ENCODE results near the gene ETDC.
"Not testable (repeated sequence)": the region's sequence is repeated elsewhere in the genome, so short reads cannot be mapped to it uniquely, and the experiment has no call there.

The ETDC gene

DNA sequence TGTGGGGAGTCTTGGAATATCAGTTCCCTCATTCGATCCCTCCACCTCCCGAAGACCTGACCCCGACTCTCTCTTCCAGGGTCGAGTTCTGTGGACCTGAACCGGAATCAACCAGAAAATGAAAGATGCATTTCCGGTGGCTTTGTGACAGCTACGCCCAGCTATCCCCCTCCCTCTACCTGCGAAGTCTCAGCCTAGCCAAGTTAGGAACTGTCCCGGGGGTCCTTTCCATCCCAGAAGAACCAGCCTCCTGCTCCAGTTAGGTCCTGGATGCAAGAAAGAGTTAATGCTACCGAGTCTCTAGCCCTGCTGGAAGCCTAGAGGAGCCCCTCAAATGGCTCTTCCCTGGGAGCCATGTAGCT lies 13.4 kb upstream of the ETDC start:
- peak overlapping the region; percentile 58 for H3K4me3 ChIP-seq (ENCODE audit: low read depth, low read length)
- TF ChIP-seq, protein P1, sequence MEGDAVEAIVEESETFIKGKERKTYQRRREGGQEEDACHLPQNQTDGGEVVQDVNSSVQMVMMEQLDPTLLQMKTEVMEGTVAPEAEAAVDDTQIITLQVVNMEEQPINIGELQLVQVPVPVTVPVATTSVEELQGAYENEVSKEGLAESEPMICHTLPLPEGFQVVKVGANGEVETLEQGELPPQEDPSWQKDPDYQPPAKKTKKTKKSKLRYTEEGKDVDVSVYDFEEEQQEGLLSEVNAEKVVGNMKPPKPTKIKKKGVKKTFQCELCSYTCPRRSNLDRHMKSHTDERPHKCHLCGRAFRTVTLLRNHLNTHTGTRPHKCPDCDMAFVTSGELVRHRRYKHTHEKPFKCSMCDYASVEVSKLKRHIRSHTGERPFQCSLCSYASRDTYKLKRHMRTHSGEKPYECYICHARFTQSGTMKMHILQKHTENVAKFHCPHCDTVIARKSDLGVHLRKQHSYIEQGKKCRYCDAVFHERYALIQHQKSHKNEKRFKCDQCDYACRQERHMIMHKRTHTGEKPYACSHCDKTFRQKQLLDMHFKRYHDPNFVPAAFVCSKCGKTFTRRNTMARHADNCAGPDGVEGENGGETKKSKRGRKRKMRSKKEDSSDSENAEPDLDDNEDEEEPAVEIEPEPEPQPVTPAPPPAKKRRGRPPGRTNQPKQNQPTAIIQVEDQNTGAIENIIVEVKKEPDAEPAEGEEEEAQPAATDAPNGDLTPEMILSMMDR (IDR thresholded peaks at IDR 0.05; ENCODE audit: insufficient read depth, low read depth, low read length, missing control alignments), result no peak

DNA sequence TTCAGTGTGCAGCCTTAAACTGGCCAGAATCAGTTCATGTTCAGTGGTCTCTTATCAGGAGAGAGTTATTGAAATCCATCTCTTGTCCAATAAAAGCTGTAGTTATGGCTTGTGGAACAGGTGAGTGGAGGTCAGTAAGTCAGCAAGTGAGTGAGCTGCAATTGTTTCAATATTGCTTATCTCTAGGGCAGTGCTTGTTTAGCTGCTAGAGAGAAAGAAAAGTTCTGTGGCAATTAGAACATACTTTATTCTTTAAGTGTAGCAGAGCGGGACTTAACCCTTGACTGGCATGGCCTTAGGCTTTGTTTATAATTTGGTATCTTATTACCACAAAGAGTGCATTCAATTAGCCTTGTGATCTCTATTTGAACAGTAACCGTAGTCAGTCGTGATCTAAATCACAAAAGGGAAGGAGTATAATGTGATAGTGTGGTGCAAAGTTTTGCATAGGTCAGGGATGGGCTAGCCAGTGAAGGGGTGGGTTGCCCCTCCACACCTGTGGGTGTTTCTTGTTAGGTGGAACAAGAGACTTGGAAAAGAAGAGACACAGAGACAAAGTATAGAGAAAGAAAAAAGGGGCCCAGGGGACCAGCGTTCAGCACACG lies 6.9 kb upstream of the ETDC start:
- DNase-seq (ENCODE audit: low read depth), result no peak
- H3K4me3 ChIP-seq (ENCODE audit: low read depth, low read length), result no peak overlapping the region
- TF ChIP-seq, protein P1 (IDR thresholded peaks at IDR 0.05; ENCODE audit: insufficient read depth, low read depth, low read length, missing control alignments), result no peak

More for the DNA sequence above, 13.4 kb upstream of the ETDC start:
- no peak for DNase-seq (ENCODE audit: low read depth)

DNA sequence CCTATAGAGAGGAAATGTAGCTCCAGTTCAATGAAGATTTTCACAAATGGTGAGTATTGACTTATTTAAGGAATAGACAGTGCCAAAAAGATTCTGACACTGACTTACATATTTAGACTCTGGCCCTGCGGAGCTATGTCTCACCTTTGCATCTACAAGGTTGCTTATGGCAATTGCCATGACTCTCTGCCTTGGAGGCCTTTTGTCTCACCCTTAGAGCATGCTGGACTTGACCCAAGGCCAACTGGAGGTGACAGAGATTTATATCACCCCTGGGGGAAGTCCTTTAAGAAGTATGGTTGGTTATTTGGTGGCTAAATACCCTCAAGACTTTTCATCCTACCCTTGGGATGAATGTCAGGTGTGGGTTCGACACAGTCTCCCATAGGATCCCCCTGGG lies 4.5 kb upstream of the ETDC start:
- H3K4me3 ChIP-seq (ENCODE audit: low read depth, low read length), result no peak overlapping the region
- no peak for DNase-seq (ENCODE audit: low read depth)
- TF ChIP-seq, protein P1 (IDR thresholded peaks at IDR 0.05; ENCODE audit: insufficient read depth, low read depth, low read length, missing control alignments), result no peak

DNA sequence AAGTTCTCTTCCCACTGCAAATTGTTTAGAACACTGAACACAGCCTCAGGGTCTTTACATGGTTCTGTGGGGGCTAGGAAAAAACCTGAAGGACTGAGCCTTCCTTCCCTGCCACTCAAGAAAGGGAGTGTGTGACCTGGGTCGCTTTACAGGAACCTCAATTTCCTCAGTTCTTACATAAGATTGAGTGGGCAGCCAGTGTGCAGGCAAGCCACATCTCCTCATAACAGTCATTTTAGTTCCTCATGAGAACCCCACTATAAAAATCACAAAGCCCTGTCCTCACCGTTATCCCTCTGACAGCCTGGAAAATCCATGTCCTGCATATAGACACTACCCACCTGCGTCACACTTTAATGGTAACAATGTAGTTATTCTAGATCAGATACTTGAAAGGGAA lies 2.1 kb upstream of the ETDC start:
- no peak for DNase-seq (ENCODE audit: low read depth)
- TF ChIP-seq, protein P1 (IDR thresholded peaks at IDR 0.05; ENCODE audit: insufficient read depth, low read depth, low read length, missing control alignments), result no peak
- H3K4me3 ChIP-seq (ENCODE audit: low read depth, low read length), result no peak overlapping the region

DNA sequence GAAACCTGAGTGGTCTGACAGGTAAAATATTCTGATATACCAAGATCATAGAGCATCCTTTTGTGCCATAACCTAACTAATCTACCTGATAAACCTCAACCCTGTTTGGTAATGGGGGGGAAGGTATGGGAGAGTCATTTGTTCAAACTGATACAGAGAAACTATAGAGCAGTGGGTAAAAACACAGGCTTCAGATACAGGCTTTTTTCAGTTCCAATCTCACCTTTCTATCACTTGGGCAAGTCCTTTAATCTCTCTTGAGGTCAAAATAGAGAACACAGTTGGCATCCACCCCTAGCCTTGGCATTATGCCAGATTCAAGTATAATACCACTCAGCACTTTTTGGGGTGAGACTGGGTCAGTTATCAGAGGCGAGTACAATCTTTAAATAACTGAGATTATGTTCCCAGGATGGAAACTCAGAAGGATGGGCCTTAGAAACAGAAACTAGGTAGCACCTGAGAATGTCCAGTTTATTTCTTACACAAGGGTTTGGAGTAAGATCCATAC lies 880 bp upstream of the ETDC start:
- DNase-seq (ENCODE audit: low read depth), result no peak
- TF ChIP-seq, protein P1 (IDR thresholded peaks at IDR 0.05; ENCODE audit: insufficient read depth, low read depth, low read length, missing control alignments), result no peak
- H3K4me3 ChIP-seq (ENCODE audit: low read depth, low read length), result no peak overlapping the region

DNA sequence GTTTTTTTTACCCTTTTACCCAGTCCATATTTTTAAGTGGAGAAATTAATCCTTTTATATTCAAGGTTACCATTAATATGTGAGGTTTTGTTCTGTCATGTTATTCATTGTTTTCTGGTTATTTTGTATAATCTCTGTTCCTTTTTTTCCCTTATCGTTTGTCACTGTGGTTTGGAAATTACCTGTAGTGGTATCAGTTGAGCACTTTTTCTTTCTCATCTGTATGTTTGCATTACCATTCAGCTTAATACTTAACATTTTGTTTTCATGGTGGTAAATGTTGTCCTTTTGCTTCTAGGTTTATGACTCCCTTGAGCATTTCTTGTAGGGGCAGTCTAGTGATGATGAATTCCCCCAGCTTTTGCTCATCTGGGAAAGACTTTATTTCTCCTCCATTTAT lies 6.6 kb downstream of the ETDC start:
- TF ChIP-seq, protein P1 (IDR thresholded peaks at IDR 0.05; ENCODE audit: insufficient read depth, low read depth, low read length, missing control alignments), result no peak
- DNase-seq (ENCODE audit: low read depth), result no peak
- H3K4me3 ChIP-seq (ENCODE audit: low read depth, low read length), result no peak overlapping the region

DNA sequence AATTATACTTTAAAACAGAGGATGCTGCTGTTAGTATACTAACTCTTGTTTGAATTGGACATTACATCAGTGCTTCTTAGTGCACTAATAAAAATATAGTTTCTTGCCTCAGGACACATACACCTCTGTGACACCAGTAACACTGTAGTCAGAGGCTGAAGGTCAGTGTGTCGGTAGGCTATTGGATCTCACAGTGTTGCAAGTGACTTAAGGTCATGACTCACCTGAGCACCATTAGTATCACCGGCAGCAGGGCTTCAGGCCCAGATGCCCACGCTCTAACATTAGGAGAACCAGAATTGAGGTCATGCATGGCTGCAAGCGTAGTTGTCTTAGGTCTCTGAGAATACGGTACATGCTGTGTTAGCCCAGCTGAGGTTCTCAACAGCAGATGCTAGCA lies 15.2 kb downstream of the ETDC start:
- DNase-seq (ENCODE audit: low read depth), result no peak
- TF ChIP-seq, protein P1 (IDR thresholded peaks at IDR 0.05; ENCODE audit: insufficient read depth, low read depth, low read length, missing control alignments), result no peak
- H3K4me3 ChIP-seq (ENCODE audit: low read depth, low read length), result no peak overlapping the region

DNA sequence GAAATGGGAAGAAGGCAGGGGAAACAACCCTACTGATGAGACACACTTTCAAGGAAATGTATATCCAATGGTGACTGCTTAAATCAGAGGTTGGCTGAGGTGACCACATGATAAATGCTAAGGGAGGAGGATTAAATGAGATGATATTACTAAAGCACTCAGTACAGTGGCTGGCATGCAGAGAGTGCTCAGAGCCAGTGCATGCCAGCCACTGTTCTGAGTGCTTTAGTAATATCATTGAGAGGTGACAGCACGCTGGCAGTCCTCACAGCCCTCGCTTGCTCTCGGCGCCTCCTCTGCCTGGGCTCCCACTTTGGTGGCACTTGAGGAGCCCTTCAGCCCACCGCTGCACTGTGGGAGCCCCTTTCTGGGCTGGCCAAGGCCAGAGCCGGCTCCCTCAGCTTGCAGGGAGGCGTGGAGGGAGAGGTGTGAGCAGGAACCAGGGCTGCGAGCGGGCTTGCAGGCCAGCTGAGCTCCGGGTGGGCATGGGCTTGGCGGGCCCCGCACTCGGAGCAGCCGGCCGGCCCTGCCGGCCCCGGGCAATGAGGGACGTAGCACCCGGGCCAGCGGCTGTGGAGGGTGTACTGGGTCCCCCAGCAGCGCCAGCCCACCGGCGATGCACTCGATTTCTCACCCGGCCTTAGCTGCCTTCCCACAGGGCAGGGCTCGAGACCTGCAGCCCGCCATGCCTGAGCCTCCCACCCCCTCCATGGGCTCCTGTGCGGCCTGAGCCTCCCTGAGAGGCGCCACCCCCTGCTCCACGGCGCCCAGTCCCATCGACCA lies 15.9 kb downstream of the ETDC start:
- not testable (repeated sequence) for DNase-seq (ENCODE audit: low read depth); H3K4me3 ChIP-seq (ENCODE audit: low read depth, low read length)
